ENCODE data around the gene TET3. TPM values are rescaled to one million over a fixed set of nuclear protein-coding genes. Genes with fewer than 3 reads are reported as not detected.

The TET3 gene
- polyA plus RNA-seq, 1 experiment = 3.1 TPM

GRCh38 chr2:74033375-74033774 is 48.7 kb downstream of the TET3 start:
- DNase-seq (ENCODE audit: low read depth, low spot score) = no peak
- Histone ChIP-seq H3K27me3 (ENCODE audit: control insufficient read depth, insufficient read depth, low read length) (no peaks in the 10 kb centered on the region), H3K9me3 (ENCODE audit: control insufficient read depth, insufficient read depth, low read length) (no peaks in the 10 kb centered on the region), H3K27ac (ENCODE audit: low read depth, low read length) (no peak overlapping the region), H3K4me3 (ENCODE audit: low read depth, low read length) (no peak overlapping the region)
- CTCF ChIA-PET = no interaction called here
- POLR2A ChIA-PET = no interaction called here
- no peak for TF ChIP-seq CTCF (IDR thresholded peaks at IDR 0.05; ENCODE audit: low read depth, low read length)

Small RNA genes within 50 kb of the gene (small RNA-seq; reads per million reads assigned to genes)
- gene AC110801.1 (ENCODE audit: insufficient read length, low read depth) (not detected), gene RNA5SP97 (ENCODE audit: insufficient read length, low read depth) (not detected)

Other genes starting within 250 kb of the TET3 start
- 24.5 and 33.4 TPM in 2 replicates for gene TPRKB, start 247.6 kb upstream of the TET3 start, polyA plus RNA-seq (2011; rRNA removed)
- 33.2 and 45.2 TPM in 2 replicates for gene DUSP11, start 204.8 kb upstream of the TET3 start, polyA plus RNA-seq (2011; rRNA removed)
- gene C2orf78, start 200.7 kb upstream of the TET3 start, polyA plus RNA-seq (2011; rRNA removed) = not detected in 2 replicates
- 48.3 and 54.5 TPM in 2 replicates for gene STAMBP, start 155.9 kb upstream of the TET3 start, polyA plus RNA-seq (2011; rRNA removed)
- gene ACTG2, start 91.9 kb upstream of the TET3 start, polyA plus RNA-seq (2011; rRNA removed) = 641 and 956 TPM in 2 replicates
- 101 TPM in 2 replicates for gene DGUOK, start 58.0 kb upstream of the TET3 start, polyA plus RNA-seq (2011; rRNA removed)
- gene BOLA3, start 163.0 kb downstream of the TET3 start, polyA plus RNA-seq (2011; rRNA removed) = 28.1 and 38.6 TPM in 2 replicates
- 49.7 and 59.7 TPM in 2 replicates for gene MOB1A, start 194.0 kb downstream of the TET3 start, polyA plus RNA-seq (2011; rRNA removed)
- gene MTHFD2, start 213.7 kb downstream of the TET3 start, polyA plus RNA-seq (2011; rRNA removed) = 234 and 299 TPM in 2 replicates